ENCODE measurements around the gene OR6V1.

Gene OR6V1, protein sequence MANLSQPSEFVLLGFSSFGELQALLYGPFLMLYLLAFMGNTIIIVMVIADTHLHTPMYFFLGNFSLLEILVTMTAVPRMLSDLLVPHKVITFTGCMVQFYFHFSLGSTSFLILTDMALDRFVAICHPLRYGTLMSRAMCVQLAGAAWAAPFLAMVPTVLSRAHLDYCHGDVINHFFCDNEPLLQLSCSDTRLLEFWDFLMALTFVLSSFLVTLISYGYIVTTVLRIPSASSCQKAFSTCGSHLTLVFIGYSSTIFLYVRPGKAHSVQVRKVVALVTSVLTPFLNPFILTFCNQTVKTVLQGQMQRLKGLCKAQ

GRCh38 chr7:143052041-143052440 is at the start of gene OR6V1:
Gene OR6V1 (plus strand): TSS chr7:143052341. CDS start chr7:143052341, 0 bp downstream.
- H3K9me3 Mint-ChIP-seq = no peaks in the 10 kb centered on the region

DNA sequence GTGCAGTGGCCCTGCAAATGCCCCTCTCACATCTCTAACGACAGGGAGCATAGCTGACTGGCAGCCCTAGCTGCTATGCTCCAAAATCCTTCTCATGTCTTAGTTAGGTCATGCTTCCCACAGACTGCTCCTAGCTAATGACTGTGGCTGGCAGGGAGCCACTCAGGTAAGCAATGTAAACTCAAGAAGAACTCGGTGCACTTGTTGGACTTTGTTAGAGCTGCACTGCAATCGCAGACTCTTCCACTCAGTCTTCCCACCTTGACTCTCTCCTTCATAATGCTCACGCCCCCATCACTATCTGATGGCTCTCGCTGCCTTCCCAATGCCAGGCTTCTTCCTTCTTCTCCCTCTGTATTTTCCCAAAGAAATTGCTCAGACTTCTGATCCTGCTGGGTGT is 49.2 kb upstream of the OR6V1 start:
- no peak for ATAC-seq
- Mint-ChIP-seq H3K36me3 (no peaks in the 10 kb centered on the region), H3K4me3 (peak overlapping the region; percentile 60), H3K27ac (peak overlapping the region; percentile 48), H3K4me1 (peaks cover 11% of the 10 kb centered on the region), H3K9me3 (no peaks in the 10 kb centered on the region)
- no peak for DNase-seq (ENCODE audit: low spot score in 2 of 2)

More at GRCh38 chr7:143052041-143052440, at the start of gene OR6V1:
- Mint-ChIP-seq H3K4me1 (no peaks in the 10 kb centered on the region), H3K36me3 (no peaks in the 10 kb centered on the region), H3K4me3 (no peak within 1 kb of the TSS), H3K27ac (no peak within 1 kb of the TSS)
- ATAC-seq (no peak), DNase-seq (ENCODE audit: low spot score in 2 of 2) (no peak)

GRCh38 chr7:143003393-143004051 is 48.6 kb upstream of the OR6V1 start:
- DNase-seq (ENCODE audit: low spot score in 2 of 2) (no peak), ATAC-seq (peak; percentile 74)
- Mint-ChIP-seq H3K9me3 (no peaks in the 10 kb centered on the region), H3K36me3 (no peaks in the 10 kb centered on the region), H3K27ac (peak overlapping the region; percentile 48), H3K4me1 (peaks cover 14% of the 10 kb centered on the region), H3K4me3 (peak overlapping the region; percentile 60)

DNA sequence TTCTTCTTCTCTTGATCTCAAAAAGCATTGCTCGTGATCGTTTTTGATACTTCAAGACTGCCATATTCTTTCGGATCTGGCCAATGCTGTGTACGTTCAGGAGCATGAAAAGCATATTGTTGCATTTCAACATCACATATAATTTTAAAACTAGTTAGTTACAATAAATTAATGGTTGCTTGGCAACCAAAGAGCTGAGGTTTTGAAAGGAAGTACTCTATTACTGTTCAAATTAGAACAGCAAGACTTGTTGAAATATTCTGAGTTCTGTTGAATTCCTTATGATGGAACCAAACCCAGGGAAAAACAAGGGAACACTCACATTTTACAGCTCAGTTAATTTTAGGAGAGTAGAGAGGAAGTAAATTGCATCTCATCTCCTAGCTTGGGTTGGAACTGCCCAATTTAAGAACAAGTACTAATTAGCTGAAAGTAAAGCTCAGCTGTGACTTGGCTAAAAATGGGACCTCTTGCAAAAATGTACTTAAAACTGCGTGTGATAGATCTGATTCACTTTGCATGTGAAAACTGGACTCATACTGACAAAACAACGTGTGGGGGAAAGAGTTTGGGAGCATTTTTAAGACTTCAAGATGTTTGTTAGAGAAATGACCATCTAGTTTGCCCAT is 46.4 kb upstream of the OR6V1 start:
- Mint-ChIP-seq H3K36me3 (no peaks in the 10 kb centered on the region), H3K27ac (no peak overlapping the region), H3K4me1 (peaks cover 14% of the 10 kb centered on the region), H3K4me3 (no peak overlapping the region), H3K9me3 (no peaks in the 10 kb centered on the region)
- ATAC-seq (no peak), DNase-seq (ENCODE audit: low spot score in 2 of 2) (no peak)

DNA sequence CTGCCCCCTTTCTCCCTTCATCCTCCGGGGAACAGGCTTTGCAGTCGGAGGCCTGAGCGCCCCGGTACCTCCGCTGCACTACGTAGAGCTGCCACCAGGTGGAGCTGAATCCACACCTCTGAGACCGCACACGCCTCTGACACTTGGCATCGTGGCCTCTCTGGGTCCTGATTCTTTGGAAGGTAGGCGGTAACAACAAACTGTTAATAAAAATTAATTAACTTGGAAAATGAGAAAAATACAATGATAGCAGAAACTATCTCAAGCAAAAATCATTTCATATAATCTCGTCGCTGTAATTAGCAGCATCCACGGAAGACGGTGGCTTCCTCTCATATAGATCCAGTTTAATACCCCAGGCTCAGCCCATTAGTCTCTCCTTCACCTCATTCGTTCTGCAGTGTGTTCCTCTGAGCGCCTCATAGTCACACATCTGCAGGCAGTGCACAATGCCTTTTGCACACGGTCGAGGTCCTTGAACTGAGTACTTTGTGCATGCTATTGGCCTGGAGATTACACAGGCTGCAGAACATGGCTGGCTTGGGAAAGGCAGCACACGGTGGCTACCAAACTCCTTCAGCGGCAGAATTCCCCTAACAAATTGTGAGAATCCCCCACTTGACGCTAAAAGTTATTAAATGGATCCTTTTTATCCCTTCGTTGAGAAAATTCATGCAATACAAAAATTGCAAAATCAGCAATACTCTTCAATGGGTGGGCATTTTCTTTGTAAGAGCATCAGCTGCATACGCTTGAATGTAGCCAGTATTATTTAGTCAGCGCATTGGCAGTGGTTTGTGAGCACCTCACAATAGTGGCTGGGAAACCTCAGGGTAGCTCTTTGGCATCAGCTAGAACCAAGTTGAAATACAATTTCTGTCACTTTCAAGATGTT is 43.9 kb upstream of the OR6V1 start:
- Mint-ChIP-seq H3K27ac (no peak overlapping the region), H3K4me1 (peaks cover 10% of the 10 kb centered on the region), H3K4me3 (no peak overlapping the region), H3K36me3 (no peaks in the 10 kb centered on the region), H3K9me3 (no peaks in the 10 kb centered on the region)
- ATAC-seq (peak; percentile 90), DNase-seq (ENCODE audit: low spot score in 2 of 2) (peak; percentile 79 to 92)

DNA sequence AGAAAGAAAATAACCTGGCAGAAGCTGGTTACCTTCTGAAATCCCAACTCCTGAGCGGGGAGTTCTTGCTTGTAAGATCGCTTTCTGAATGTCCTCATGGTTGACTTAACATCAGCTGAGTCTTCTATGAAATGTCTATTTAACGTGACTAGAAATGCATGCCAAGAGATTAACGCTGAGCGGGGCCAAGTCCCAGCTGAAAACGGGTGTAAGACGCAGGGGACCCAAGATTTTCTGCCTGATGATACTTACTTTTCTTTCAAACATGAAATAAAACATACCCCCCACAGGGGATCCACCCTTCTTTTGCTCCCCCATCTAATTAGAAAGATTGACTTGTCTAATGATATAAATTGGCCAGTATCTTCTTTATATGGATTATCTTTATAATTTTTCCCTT is 40.1 kb upstream of the OR6V1 start:
- H3K36me3 Mint-ChIP-seq = no peaks in the 10 kb centered on the region
- ATAC-seq (no peak), DNase-seq (ENCODE audit: low spot score in 2 of 2) (no peak)
- H3K4me1 Mint-ChIP-seq = peaks cover 6% of the 10 kb centered on the region
- H3K27ac Mint-ChIP-seq = no peak overlapping the region
- no peaks in the 10 kb centered on the region for H3K9me3 Mint-ChIP-seq
- H3K4me3 Mint-ChIP-seq = no peak overlapping the region

DNA sequence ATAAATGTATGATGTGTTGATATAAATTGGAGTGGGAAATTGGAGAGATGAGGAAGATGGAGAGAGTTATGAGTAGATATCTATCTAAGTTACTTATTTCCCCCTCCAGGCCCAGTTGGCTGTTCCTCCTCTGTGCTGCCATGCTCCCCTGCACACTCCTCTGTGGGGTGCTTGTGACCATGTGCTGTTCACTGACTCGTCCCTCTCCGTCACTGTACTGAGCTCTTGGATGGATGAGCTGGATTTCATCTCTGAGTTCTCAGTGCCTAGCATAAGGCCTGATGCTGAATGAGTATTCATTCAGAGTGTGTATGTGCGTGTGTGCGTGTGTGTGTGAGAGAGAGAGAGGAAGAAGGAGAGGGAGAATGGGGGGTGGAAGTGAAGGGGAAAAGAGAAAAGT is 39.7 kb upstream of the OR6V1 start:
- H3K36me3 Mint-ChIP-seq = no peaks in the 10 kb centered on the region
- ATAC-seq = no peak

DNA sequence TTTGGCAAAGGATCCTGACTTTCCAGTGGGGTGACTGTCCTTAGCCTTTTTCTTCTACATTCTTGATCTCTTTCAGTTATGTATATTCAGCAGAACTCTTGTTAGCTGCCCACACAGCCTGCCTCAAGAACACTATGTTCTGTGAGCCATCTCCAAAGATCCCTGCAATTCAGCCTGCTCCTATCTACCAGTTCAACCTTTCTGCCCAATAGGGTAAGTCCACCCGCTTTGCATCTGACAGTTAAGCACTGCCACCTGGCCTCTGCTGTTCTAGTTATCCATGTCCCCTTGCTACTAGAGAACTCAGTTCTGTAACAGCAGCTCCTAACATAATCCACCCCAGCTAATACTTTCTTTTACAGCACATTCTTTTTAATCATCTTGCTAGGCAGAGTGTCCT is 38.7 kb upstream of the OR6V1 start:
- DNase-seq (ENCODE audit: low spot score in 2 of 2) = no peak
- Mint-ChIP-seq H3K4me3 (no peak overlapping the region), H3K4me1 (no peaks in the 10 kb centered on the region)

More for the DNA sequence above, 39.7 kb upstream of the OR6V1 start:
- H3K4me1 Mint-ChIP-seq = peaks cover 6% of the 10 kb centered on the region
- H3K9me3 Mint-ChIP-seq = no peaks in the 10 kb centered on the region
- H3K4me3 Mint-ChIP-seq = no peak overlapping the region
- H3K27ac Mint-ChIP-seq = no peak overlapping the region
- DNase-seq (ENCODE audit: low spot score in 2 of 2) = no peak

GRCh38 chr7:143013893-143014292 is 38.2 kb upstream of the OR6V1 start:
- no peaks in the 10 kb centered on the region for H3K4me1 Mint-ChIP-seq
- no peak overlapping the region for H3K27ac Mint-ChIP-seq
- H3K36me3 Mint-ChIP-seq = no peaks in the 10 kb centered on the region
- no peaks in the 10 kb centered on the region for H3K9me3 Mint-ChIP-seq
- no peak overlapping the region for H3K4me3 Mint-ChIP-seq
- ATAC-seq (no peak), DNase-seq (ENCODE audit: low spot score in 2 of 2) (no peak)

More for the DNA sequence above, 38.7 kb upstream of the OR6V1 start:
- Mint-ChIP-seq H3K36me3 (no peaks in the 10 kb centered on the region), H3K9me3 (no peaks in the 10 kb centered on the region), H3K27ac (no peak overlapping the region)
- no peak for ATAC-seq

- no peaks in the 10 kb centered on the region for H3K4me1 Mint-ChIP-seq
- no peaks in the 10 kb centered on the region for H3K9me3 Mint-ChIP-seq
- H3K4me3 Mint-ChIP-seq = no peak overlapping the region
- H3K36me3 Mint-ChIP-seq = no peaks in the 10 kb centered on the region
- no peak overlapping the region for H3K27ac Mint-ChIP-seq
- DNase-seq (ENCODE audit: low spot score in 2 of 2) (no peak), ATAC-seq (no peak)
Measured at GRCh38 chr7:143015084-143015483, 37.1 kb upstream of the OR6V1 start.

DNA sequence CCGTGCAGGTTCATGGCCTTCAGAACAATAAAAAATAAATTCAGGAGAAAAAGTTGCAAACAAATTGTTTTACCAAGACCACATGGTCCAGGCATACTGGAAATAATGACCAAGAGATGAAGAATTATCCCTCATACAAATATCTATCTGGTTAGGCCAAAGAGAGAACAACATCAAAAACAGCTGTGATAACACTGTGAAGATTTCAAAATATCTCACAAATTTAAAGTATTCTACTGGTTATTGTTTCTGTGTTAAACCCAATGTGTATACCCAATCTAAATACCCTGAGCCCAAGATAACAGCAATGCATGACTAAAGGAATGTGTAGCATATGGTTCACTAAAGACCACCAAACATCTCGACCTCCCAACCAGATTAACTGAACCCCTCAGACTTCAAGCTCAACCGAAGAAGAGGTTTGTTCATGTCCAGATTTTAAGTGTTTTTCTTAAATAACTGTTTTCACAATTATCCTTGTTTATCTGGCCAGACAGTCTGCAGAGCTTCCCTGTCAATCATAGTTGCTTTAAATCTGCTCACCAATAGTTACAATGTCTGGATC is 36.1 kb upstream of the OR6V1 start:
- DNase-seq (ENCODE audit: low spot score in 2 of 2) = no peak
- ATAC-seq = no peak
- no peaks in the 10 kb centered on the region for H3K4me1 Mint-ChIP-seq
- no peaks in the 10 kb centered on the region for H3K36me3 Mint-ChIP-seq
- H3K4me3 Mint-ChIP-seq = no peak overlapping the region
- H3K9me3 Mint-ChIP-seq = no peaks in the 10 kb centered on the region
- H3K27ac Mint-ChIP-seq = no peak overlapping the region

DNA sequence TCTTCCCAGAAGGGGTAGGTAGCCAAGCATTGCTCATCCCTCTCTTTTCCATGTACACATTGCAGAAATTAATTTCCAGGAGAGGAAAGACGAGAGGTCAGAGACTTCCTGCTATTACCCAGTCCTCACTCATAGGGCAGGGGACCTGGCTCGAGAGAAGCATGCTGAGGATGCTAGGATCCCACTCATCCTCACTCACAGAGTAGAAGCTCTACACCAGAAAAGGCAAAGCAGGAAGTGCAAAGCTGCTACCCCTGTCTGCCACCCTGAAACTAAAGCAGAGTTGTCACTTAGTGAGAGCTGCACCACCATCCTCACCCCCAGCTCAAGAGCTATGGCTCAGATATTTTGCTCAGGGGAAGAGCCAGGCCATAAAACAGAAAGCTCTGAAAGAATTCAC is 35.1 kb upstream of the OR6V1 start:
- DNase-seq (ENCODE audit: low spot score in 2 of 2) (no peak), ATAC-seq (no peak)
- Mint-ChIP-seq H3K4me3 (no peak overlapping the region), H3K27ac (no peak overlapping the region), H3K4me1 (no peaks in the 10 kb centered on the region), H3K36me3 (no peaks in the 10 kb centered on the region), H3K9me3 (no peaks in the 10 kb centered on the region)

- ATAC-seq (no peak), DNase-seq (ENCODE audit: low spot score in 2 of 2) (no peak)
- no peak overlapping the region for H3K4me3 Mint-ChIP-seq
- H3K4me1 Mint-ChIP-seq = no peaks in the 10 kb centered on the region
- H3K9me3 Mint-ChIP-seq = no peaks in the 10 kb centered on the region
- no peaks in the 10 kb centered on the region for H3K36me3 Mint-ChIP-seq
- H3K27ac Mint-ChIP-seq = no peak overlapping the region
Measured at GRCh38 chr7:143018931-143019330, 33.2 kb upstream of the OR6V1 start.

GRCh38 chr7:143023047-143023446 is 29.1 kb upstream of the OR6V1 start:
- H3K27ac Mint-ChIP-seq = no peak overlapping the region
- H3K36me3 Mint-ChIP-seq = no peaks in the 10 kb centered on the region
- DNase-seq (ENCODE audit: low spot score in 2 of 2) (no peak), ATAC-seq (no peak)
- no peaks in the 10 kb centered on the region for H3K9me3 Mint-ChIP-seq
- H3K4me1 Mint-ChIP-seq = no peaks in the 10 kb centered on the region
- H3K4me3 Mint-ChIP-seq = no peak overlapping the region

- Mint-ChIP-seq H3K4me3 (no peak overlapping the region), H3K36me3 (no peaks in the 10 kb centered on the region), H3K27ac (no peak overlapping the region), H3K9me3 (no peaks in the 10 kb centered on the region), H3K4me1 (no peaks in the 10 kb centered on the region)
- no peak for DNase-seq (ENCODE audit: low spot score in 2 of 2)
- ATAC-seq = no peak
Measured at GRCh38 chr7:143025371-143025770, 26.8 kb upstream of the OR6V1 start.

All from stimulated activated effector memory CD8-positive, alpha-beta T cell treated with anti-CD3 and anti-CD28 coated beads, Interleukin-12 subunit alpha, Interleukin-12 subunit beta, amount 100 ng/mL, for 72 hours (primary cell).